ENCODE measurements around the gene MARK3.

The MARK3 gene

DNA sequence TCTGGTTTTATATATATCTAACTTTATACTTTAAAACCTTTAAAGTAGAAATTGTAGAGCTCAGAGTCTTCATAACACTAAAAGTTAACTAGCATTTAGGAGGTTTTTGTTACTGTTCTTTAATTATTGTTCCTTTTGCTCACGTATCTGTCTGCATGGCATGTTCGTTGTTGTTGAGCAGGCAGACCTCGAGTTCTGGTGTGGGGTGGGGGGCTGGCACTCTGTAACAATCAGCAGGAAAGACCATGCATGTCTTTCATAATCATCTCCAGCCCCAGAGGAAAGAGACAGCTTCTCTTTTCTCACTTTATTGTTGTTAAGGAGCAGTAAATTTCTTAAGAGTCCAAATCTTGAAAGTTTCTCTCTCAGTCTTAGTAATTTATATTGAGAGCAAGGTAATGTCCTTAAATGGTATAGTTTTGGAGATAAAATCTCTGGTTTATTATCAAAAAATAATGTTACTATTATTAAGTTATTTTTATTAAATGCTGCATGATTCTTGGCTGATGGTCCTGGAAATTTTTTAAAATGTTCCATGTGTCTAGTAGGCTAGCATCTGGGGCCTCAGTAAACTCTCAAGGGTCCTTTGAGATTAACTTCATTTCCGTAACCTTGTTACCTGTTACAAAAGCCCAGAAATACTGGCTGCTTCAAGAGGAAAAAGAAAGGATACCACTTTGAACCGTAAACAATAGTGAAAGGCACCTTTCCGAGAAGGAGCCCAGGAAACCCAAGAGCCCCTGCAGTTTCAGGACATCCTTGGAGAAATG is 107.1 kb downstream of the MARK3 start:
- H3K4me3 ChIP-seq (ENCODE audit: low read length): no peak overlapping the region
- 97% methylated on average over 6 of the region's 6 CpGs for WGBS
- H3K27me3 ChIP-seq (ENCODE audit: insufficient read depth, low read length): no peaks in the 10 kb centered on the region
- H3K4me1 ChIP-seq (ENCODE audit: insufficient read depth, low read length): no peaks in the 10 kb centered on the region
- H3K36me3 ChIP-seq (ENCODE audit: insufficient read depth, low read length): peaks cover 86% of the 10 kb centered on the region
- no peak overlapping the region for H3K27ac ChIP-seq (ENCODE audit: low read depth, low read length)
- no peaks in the 10 kb centered on the region for H3K9me3 ChIP-seq (ENCODE audit: insufficient read depth, low read depth, low read length)
- H3K9ac ChIP-seq (ENCODE audit: low read depth, low read length): no peak overlapping the region

- Histone ChIP-seq H3K4me1 (ENCODE audit: insufficient read depth, low read length) (peaks cover 2% of the 10 kb centered on the region; the same call in 1 of the 2 replicates), H3K4me3 (ENCODE audit: low read length) (no peak overlapping the region), H3K27me3 (ENCODE audit: insufficient read depth, low read length) (no peaks in the 10 kb centered on the region), H3K36me3 (ENCODE audit: insufficient read depth, low read length) (peaks cover 77% of the 10 kb centered on the region), H3K9me3 (ENCODE audit: insufficient read depth, low read depth, low read length) (no peaks in the 10 kb centered on the region), H3K9ac (ENCODE audit: low read depth, low read length) (no peak overlapping the region), H3K27ac (ENCODE audit: low read depth, low read length) (no peak overlapping the region)
- 86% methylated on average over 2 of the region's 2 CpGs for WGBS
Observed at GRCh38 chr14:103495854-103496253, 110.6 kb downstream of the MARK3 start.

DNA sequence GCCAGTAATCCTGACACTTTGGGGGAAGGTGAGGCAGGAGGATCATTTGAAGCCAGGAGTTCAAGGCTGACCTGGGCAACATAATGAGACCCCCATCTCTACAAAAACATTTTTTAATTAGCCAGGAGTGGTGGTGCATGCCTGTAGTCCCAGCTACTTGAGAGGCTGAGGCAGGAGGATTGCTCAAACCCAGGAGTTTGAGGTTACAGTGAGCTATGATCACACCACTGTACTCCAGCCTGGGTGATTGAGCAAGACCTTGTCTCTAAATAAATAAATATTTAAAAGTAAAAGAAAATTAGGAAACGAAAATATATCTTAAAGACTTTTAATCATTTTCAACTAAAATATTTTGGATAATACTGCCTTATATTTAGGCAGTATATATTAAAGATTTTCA is 111.6 kb downstream of the MARK3 start:
- Histone ChIP-seq H3K4me3 (ENCODE audit: low read length) (no peak overlapping the region), H3K9me3 (ENCODE audit: insufficient read depth, low read depth, low read length) (no peaks in the 10 kb centered on the region), H3K4me1 (ENCODE audit: insufficient read depth, low read length) (peaks cover 2% of the 10 kb centered on the region; the same call in 1 of the 2 replicates), H3K27ac (ENCODE audit: low read depth, low read length) (no peak overlapping the region), H3K27me3 (ENCODE audit: insufficient read depth, low read length) (no peaks in the 10 kb centered on the region), H3K9ac (ENCODE audit: low read depth, low read length) (no peak overlapping the region), H3K36me3 (ENCODE audit: insufficient read depth, low read length) (peaks cover 75% of the 10 kb centered on the region)
- WGBS: no CpG with 5 or more reads among the region's 1 CpG

DNA sequence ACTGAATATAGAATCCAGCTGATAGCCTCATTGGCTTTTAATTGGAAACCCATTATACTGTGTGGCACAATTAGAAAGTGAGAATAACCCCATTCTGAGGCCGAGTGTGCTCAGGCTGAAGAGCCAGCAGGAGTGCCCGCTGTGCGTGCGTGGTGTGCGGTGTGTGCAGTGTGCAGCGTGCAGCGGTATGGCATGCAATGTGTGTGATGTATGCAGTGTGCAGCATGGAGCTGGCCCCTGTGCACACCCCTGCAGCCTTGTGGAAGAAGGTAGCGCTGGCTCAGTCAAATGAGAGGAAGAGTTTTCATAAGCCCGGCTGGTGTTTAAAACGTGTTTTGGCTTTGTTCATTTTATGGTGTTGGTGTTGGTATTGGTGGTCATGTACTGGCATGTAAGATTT is 114.5 kb downstream of the MARK3 start:
- Histone ChIP-seq H3K9me3 (ENCODE audit: insufficient read depth, low read depth, low read length) (no peaks in the 10 kb centered on the region), H3K4me3 (ENCODE audit: low read length) (no peak overlapping the region), H3K27ac (ENCODE audit: low read depth, low read length) (no peak overlapping the region), H3K9ac (ENCODE audit: low read depth, low read length) (no peak overlapping the region), H3K27me3 (ENCODE audit: insufficient read depth, low read length) (no peaks in the 10 kb centered on the region), H3K36me3 (ENCODE audit: insufficient read depth, low read length) (peaks cover 78% of the 10 kb centered on the region), H3K4me1 (ENCODE audit: insufficient read depth, low read length) (peaks cover 2% of the 10 kb centered on the region; the same call in 1 of the 2 replicates)
- 88% methylated on average over 10 of the region's 10 CpGs for WGBS

DNA sequence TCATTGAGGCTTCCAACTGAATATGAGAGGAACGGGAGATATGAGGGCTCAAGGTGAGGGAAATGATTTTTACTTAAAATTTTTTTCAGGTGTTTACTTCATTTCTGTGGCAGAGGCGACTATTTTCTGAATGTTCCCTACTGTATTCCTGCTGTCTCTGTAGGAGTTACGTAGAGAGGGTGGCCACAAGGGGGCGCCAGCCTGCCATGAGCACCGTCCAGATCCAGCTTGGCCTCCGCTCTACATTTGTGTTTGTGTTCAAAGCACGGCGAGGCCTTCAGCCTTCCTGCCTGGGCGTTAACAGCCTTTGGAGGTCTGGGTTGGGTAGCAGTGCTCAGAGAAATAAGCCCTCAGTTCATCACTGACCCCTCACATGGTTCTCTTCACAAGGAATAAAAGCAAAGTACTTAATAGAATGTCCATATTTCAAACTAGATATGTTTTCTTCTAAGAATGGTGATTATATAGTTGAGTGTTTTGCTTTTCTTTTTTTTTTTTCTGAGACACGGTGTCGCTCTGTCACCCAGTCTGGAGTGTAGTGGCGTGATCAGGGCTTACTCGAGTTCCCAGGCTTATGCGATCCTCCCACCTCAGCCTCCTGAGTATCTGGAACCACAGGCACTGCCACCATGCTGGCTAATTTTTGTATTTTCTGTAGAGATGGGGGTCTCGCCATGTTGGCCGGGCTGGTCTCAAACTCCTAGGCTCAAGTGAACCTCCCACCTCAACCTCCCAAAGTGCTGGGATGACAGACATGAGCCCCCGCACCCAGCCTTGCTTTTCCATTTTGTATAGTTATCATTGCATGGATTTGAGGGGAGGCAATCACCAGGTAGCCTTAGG is 115.2 kb downstream of the MARK3 start:
- H3K27me3 ChIP-seq (ENCODE audit: insufficient read depth, low read length): no peaks in the 10 kb centered on the region
- no peak overlapping the region for H3K4me3 ChIP-seq (ENCODE audit: low read length)
- H3K9ac ChIP-seq (ENCODE audit: low read depth, low read length): no peak overlapping the region
- H3K9me3 ChIP-seq (ENCODE audit: insufficient read depth, low read depth, low read length): no peaks in the 10 kb centered on the region
- 58% methylated on average over 17 of the region's 17 CpGs for WGBS
- peaks cover 2% of the 10 kb centered on the region; the same call in 1 of the 2 replicates for H3K4me1 ChIP-seq (ENCODE audit: insufficient read depth, low read length)
- H3K27ac ChIP-seq (ENCODE audit: low read depth, low read length): no peak overlapping the region
- H3K36me3 ChIP-seq (ENCODE audit: insufficient read depth, low read length): peaks cover 78% of the 10 kb centered on the region

DNA sequence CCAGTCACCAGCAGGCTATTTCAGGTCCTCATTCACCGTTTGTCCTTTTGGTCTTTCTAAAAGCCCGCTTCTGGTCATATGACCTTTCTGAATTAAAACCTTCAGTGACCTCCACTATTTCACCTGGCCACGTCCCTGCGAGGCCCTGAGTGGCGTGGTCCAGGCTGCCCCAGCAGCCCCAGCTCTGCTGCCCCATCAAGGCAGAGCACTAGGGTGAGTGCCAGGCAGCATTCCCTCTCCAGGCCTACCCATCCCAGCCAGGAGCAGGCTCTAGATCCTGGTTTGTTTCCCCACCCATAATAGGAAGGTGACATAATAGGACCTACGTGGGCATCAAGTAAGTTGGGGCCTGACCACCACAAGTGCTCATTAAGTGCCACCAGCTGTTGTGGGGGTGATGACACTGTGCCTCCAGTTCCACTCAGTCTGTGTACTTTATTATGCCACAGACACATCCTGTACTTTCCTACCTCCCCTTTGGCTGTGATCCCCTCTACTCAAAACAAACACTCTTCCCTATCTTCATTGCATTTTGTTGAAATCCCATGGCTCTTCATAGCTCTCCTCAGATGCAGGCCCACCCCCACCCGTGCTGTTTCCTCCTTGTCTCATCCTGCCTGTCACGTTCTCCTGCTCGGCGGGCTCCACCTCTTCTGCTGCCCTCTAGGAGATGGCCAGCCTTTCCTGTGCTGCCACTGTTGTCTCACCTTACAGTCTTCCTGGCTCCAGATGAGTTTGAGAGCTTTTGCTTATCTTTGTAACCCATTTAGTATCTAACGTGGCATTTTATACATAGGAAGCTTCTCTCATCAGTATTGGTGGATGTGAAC is 116.0 kb downstream of the MARK3 start:
- H3K9me3 ChIP-seq (ENCODE audit: insufficient read depth, low read depth, low read length): no peaks in the 10 kb centered on the region
- H3K4me3 ChIP-seq (ENCODE audit: low read length): no peak overlapping the region
- 92% methylated on average over 11 of the region's 11 CpGs for WGBS
- no peaks in the 10 kb centered on the region for H3K27me3 ChIP-seq (ENCODE audit: insufficient read depth, low read length)
- no peak overlapping the region for H3K9ac ChIP-seq (ENCODE audit: low read depth, low read length)
- peaks cover 2% of the 10 kb centered on the region; the same call in 1 of the 2 replicates for H3K4me1 ChIP-seq (ENCODE audit: insufficient read depth, low read length)
- peaks cover 74% of the 10 kb centered on the region for H3K36me3 ChIP-seq (ENCODE audit: insufficient read depth, low read length)
- no peak overlapping the region for H3K27ac ChIP-seq (ENCODE audit: low read depth, low read length)

DNA sequence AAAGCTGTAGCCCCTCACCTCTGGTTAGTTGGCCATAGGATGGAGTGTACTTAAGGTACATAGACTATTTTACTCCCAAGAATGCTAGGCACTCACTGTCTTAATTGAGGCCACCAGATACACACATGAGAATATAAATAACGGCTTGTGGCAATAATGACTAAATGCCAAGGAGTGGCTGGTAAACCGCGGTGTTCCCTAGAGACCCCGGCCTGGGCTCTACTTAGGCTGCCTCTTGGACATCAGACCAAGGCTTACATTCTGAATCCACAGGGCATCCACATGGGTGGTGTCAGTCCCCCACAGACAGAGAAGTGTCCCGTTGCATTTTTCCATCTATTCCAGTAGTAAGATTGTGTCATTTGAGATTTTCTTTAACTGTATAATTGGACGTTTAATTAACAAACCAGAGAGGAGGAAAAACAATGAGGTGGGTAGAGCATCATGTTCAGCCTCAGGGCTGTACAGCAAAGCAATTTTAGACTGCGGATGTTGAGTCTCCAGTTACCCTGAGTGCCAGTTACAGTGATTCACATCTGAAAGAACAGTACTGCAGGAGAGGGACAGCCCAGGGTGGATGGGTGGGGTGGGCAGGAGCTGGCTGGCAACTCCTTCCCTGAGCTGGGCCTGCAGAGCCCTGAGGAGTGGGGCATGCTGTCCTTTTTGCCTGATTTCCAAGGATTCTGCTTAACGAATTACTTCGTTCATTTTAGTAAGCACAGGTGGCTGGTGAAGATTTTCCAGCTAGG is 116.9 kb downstream of the MARK3 start:
- Histone ChIP-seq H3K9me3 (ENCODE audit: insufficient read depth, low read depth, low read length) (no peaks in the 10 kb centered on the region), H3K9ac (ENCODE audit: low read depth, low read length) (no peak overlapping the region), H3K36me3 (ENCODE audit: insufficient read depth, low read length) (peaks cover 73% of the 10 kb centered on the region), H3K27ac (ENCODE audit: low read depth, low read length) (no peak overlapping the region), H3K4me3 (ENCODE audit: low read length) (no peak overlapping the region), H3K27me3 (ENCODE audit: insufficient read depth, low read length) (no peaks in the 10 kb centered on the region), H3K4me1 (ENCODE audit: insufficient read depth, low read length) (peaks cover 2% of the 10 kb centered on the region; the same call in 1 of the 2 replicates)
- WGBS: 97% methylated on average over 9 of the region's 9 CpGs

GRCh38 chr14:103502877-103503276 is 117.7 kb downstream of the MARK3 start:
- peaks cover 2% of the 10 kb centered on the region; the same call in 1 of the 2 replicates for H3K4me1 ChIP-seq (ENCODE audit: insufficient read depth, low read length)
- 96% methylated on average over 18 of the region's 18 CpGs for WGBS
- H3K36me3 ChIP-seq (ENCODE audit: insufficient read depth, low read length): peaks cover 73% of the 10 kb centered on the region
- H3K27me3 ChIP-seq (ENCODE audit: insufficient read depth, low read length): no peaks in the 10 kb centered on the region
- no peak overlapping the region for H3K27ac ChIP-seq (ENCODE audit: low read depth, low read length)
- H3K9me3 ChIP-seq (ENCODE audit: insufficient read depth, low read depth, low read length): no peaks in the 10 kb centered on the region
- no peak overlapping the region for H3K4me3 ChIP-seq (ENCODE audit: low read length)
- H3K9ac ChIP-seq (ENCODE audit: low read depth, low read length): no peak overlapping the region

- Histone ChIP-seq H3K9me3 (ENCODE audit: insufficient read depth, low read depth, low read length) (no peaks in the 10 kb centered on the region), H3K36me3 (ENCODE audit: insufficient read depth, low read length) (peaks cover 71% of the 10 kb centered on the region), H3K4me1 (ENCODE audit: insufficient read depth, low read length) (peaks cover 2% of the 10 kb centered on the region; the same call in 1 of the 2 replicates), H3K27ac (ENCODE audit: low read depth, low read length) (no peak overlapping the region), H3K9ac (ENCODE audit: low read depth, low read length) (no peak overlapping the region), H3K4me3 (ENCODE audit: low read length) (no peak overlapping the region), H3K27me3 (ENCODE audit: insufficient read depth, low read length) (no peaks in the 10 kb centered on the region)
- 94% methylated on average over 12 of the region's 12 CpGs for WGBS
Observed at GRCh38 chr14:103503296-103503695, 118.1 kb downstream of the MARK3 start.

GRCh38 chr14:103504991-103505565 is 119.9 kb downstream of the MARK3 start:
- H3K27ac ChIP-seq (ENCODE audit: low read depth, low read length): no peak overlapping the region
- no peaks in the 10 kb centered on the region for H3K27me3 ChIP-seq (ENCODE audit: insufficient read depth, low read length)
- H3K4me3 ChIP-seq (ENCODE audit: low read length): no peak overlapping the region
- H3K9me3 ChIP-seq (ENCODE audit: insufficient read depth, low read depth, low read length): no peaks in the 10 kb centered on the region
- no peak overlapping the region for H3K9ac ChIP-seq (ENCODE audit: low read depth, low read length)
- H3K36me3 ChIP-seq (ENCODE audit: insufficient read depth, low read length): peaks cover 75% of the 10 kb centered on the region
- peaks cover 2% of the 10 kb centered on the region; the same call in 1 of the 2 replicates for H3K4me1 ChIP-seq (ENCODE audit: insufficient read depth, low read length)
- WGBS: 83% methylated on average over 8 of the region's 8 CpGs
